ENCODE data around the gene ZNF367. TPM values are rescaled to one million over a fixed set of nuclear protein-coding genes. Genes with fewer than 3 reads are reported as not detected.

Gene ZNF367
- total RNA-seq, 1 donor from 2014 or later = 18.0 TPM

DNA sequence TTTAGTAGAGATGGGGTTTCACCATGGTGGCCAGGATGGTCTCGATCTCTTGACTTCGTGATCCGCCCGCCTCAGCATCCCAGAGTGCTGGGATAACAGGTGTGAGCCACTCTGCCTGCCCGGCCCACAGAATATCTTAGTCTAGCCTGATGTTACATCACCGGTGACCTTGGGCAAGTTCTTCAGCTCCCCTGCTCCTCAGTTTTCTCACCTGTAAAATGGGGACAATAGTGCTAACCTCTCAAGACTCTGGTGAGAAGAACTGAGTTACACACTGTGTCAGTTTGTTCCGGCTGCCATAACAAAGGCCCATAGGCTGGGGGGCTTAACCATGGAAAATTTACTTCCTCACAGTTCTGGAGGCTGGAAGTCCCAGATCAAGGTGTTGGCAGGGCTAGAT, 19.3 kb upstream of the ZNF367 start:
- H3K9ac ChIP-seq = no peak overlapping the region
- no peaks in the 10 kb centered on the region for H3K36me3 ChIP-seq
- no peaks in the 10 kb centered on the region for H3K4me1 ChIP-seq
- Mint-ChIP-seq H3K4me1 (peaks cover 9% of the 10 kb centered on the region), H3K27ac (no peak overlapping the region), H3K27me3 (ENCODE audit: insufficient read depth, low read depth) (peaks cover 5% of the 10 kb centered on the region), H3K4me3 (no peak overlapping the region), H3K36me3 (no peaks in the 10 kb centered on the region), H3K9me3 (no peaks in the 10 kb centered on the region)
- H3K4me2 ChIP-seq = no peak overlapping the region
- no peak overlapping the region for H3K4me3 ChIP-seq
- TF ChIP-seq EZH2phosphoT487 (IDR thresholded peaks at IDR 0.05) (no peak), EZH2 (IDR thresholded peaks at IDR 0.05) (no peak)
- TF ChIP-seq, protein P1, sequence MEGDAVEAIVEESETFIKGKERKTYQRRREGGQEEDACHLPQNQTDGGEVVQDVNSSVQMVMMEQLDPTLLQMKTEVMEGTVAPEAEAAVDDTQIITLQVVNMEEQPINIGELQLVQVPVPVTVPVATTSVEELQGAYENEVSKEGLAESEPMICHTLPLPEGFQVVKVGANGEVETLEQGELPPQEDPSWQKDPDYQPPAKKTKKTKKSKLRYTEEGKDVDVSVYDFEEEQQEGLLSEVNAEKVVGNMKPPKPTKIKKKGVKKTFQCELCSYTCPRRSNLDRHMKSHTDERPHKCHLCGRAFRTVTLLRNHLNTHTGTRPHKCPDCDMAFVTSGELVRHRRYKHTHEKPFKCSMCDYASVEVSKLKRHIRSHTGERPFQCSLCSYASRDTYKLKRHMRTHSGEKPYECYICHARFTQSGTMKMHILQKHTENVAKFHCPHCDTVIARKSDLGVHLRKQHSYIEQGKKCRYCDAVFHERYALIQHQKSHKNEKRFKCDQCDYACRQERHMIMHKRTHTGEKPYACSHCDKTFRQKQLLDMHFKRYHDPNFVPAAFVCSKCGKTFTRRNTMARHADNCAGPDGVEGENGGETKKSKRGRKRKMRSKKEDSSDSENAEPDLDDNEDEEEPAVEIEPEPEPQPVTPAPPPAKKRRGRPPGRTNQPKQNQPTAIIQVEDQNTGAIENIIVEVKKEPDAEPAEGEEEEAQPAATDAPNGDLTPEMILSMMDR (IDR thresholded peaks at IDR 0.05) = no peak
- no peaks in the 10 kb centered on the region for H3K9me3 ChIP-seq (ENCODE audit: low read depth)
- DNase-seq (ENCODE audit: low spot score) = no peak
- H3K27me3 ChIP-seq = no peaks in the 10 kb centered on the region
- H2AFZ ChIP-seq (replicated peaks) = no peak overlapping the region
- H3K79me2 ChIP-seq (ENCODE audit: low read depth) = no peaks in the 10 kb centered on the region
- no peak overlapping the region for H3K27ac ChIP-seq
- no peaks in the 10 kb centered on the region for H4K20me1 ChIP-seq (ENCODE audit: low read depth)
- no peaks in the 10 kb centered on the region for H3F3A ChIP-seq (ENCODE audit: low read depth)

DNA sequence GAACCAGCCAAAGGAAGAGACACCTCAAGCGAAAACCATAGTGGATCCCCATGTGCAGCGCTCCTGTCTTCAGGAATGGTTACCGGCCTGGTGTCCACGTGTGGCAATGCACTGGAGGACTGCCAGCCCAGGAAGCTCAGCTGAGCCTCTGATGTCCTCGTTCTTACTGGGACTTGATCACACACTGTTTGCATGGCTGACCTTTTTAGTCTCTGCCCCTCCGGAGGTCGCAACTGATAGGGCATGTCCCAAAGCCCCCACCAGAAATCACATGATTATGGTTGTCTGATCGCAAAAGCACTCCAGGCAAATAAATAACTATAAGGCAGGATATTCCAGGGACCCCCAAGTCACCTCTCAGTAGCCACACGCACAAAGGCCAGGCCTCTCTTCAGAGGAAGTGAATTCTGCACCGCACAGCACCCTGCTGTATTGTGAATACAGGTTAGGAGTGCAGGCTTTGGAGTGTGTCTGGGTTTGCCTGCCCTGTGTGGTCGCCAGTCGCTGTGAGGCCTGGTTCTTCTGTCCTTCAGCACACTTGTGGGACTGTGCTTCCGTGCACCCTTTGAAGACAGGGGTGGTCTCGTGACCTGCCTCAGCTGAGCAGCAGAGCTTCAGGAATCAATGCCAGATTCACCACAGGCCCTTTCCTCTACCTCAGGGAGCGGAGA, 18.4 kb upstream of the ZNF367 start:
- Mint-ChIP-seq H3K9me3 (no peaks in the 10 kb centered on the region), H3K4me1 (peaks cover 9% of the 10 kb centered on the region), H3K4me3 (no peak overlapping the region), H3K27ac (peak overlapping the region; percentile 42), H3K36me3 (no peaks in the 10 kb centered on the region), H3K27me3 (ENCODE audit: insufficient read depth, low read depth) (peaks cover 5% of the 10 kb centered on the region)
- Histone ChIP-seq H3K4me2 (no peak overlapping the region), H3F3A (ENCODE audit: low read depth) (no peaks in the 10 kb centered on the region), H4K20me1 (ENCODE audit: low read depth) (no peaks in the 10 kb centered on the region), H3K4me3 (no peak overlapping the region), H3K36me3 (no peaks in the 10 kb centered on the region), H3K27me3 (no peaks in the 10 kb centered on the region), H3K4me1 (no peaks in the 10 kb centered on the region), H2AFZ (replicated peaks) (no peak overlapping the region), H3K9me3 (ENCODE audit: low read depth) (no peaks in the 10 kb centered on the region), H3K79me2 (ENCODE audit: low read depth) (no peaks in the 10 kb centered on the region), H3K27ac (no peak overlapping the region), H3K9ac (no peak overlapping the region)
- no peak for DNase-seq (ENCODE audit: low spot score)
- no peak for TF ChIP-seq EZH2 (IDR thresholded peaks at IDR 0.05)
- TF ChIP-seq, protein P1 (IDR thresholded peaks at IDR 0.05) = no peak
- no peak for TF ChIP-seq EZH2phosphoT487 (IDR thresholded peaks at IDR 0.05)

DNA sequence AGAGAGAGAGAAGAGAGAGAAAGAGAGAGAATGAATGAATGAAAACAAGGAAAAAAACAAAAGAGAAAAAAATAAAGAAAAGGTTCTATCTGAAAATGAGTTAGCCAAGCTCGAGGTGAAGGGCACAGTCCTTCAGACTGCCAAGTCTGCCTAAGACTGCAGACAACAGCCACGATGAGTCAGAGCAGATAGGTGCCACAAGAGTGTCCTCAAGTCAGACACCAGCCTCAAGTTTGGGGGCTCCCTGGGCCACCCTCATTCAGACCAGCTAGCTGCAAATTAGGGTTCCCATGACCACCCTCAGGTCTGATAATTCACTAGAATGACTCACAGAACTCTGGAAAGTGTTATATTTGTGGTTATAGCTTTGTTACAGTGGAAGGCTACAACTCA, 17.9 kb upstream of the ZNF367 start:
- Mint-ChIP-seq H3K4me3 (no peak overlapping the region), H3K27me3 (ENCODE audit: insufficient read depth, low read depth) (peaks cover 5% of the 10 kb centered on the region), H3K27ac (peak overlapping the region; percentile 42), H3K9me3 (no peaks in the 10 kb centered on the region), H3K36me3 (no peaks in the 10 kb centered on the region), H3K4me1 (peaks cover 9% of the 10 kb centered on the region)
- no peaks in the 10 kb centered on the region for H3K9me3 ChIP-seq (ENCODE audit: low read depth)
- H3K4me3 ChIP-seq = no peak overlapping the region
- H4K20me1 ChIP-seq (ENCODE audit: low read depth) = no peaks in the 10 kb centered on the region
- no peaks in the 10 kb centered on the region for H3K79me2 ChIP-seq (ENCODE audit: low read depth)
- H3K4me2 ChIP-seq = no peak overlapping the region
- no peaks in the 10 kb centered on the region for H3K4me1 ChIP-seq
- no peak for DNase-seq (ENCODE audit: low spot score)
- H3F3A ChIP-seq (ENCODE audit: low read depth) = no peaks in the 10 kb centered on the region
- no peak overlapping the region for H3K27ac ChIP-seq
- TF ChIP-seq EZH2phosphoT487 (IDR thresholded peaks at IDR 0.05) = no peak
- no peak for TF ChIP-seq EZH2 (IDR thresholded peaks at IDR 0.05)
- TF ChIP-seq, protein P1 (IDR thresholded peaks at IDR 0.05) = no peak
- H3K27me3 ChIP-seq = no peaks in the 10 kb centered on the region
- H2AFZ ChIP-seq (replicated peaks) = no peak overlapping the region
- no peaks in the 10 kb centered on the region for H3K36me3 ChIP-seq
- no peak overlapping the region for H3K9ac ChIP-seq
